ENCODE results near the gene SUPT20H.
"Not testable (repeated sequence)": the region's sequence is repeated elsewhere in the genome, so short reads cannot be mapped to it uniquely, and the experiment has no call there.

Gene SUPT20H

DNA sequence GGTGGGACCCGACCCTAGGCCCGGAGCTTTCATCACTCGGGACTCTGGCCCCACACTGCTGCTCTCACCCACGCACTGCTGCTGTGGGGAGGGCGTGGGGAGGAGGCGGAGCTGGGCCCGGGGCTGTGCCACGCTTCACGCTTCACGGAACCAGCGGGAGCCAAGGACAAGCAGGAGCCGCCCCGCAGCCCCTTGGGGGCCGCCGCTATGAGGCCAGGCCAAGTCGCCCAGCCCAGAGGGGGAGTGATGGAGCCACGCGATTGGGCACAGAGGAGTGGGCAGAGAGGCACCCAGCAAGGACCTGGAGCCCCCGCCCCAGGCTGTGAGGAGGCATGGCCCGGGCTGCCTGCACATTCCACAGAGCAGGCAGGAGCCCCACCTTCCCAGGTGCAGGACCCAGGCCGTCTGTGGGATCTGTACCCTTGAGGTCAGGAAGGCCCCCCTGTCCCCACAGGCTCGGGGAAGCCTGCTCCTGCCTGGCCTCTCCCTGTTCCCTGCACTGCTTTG lies 10.2 kb upstream of the SUPT20H start:
- no peak for DNase-seq

DNA sequence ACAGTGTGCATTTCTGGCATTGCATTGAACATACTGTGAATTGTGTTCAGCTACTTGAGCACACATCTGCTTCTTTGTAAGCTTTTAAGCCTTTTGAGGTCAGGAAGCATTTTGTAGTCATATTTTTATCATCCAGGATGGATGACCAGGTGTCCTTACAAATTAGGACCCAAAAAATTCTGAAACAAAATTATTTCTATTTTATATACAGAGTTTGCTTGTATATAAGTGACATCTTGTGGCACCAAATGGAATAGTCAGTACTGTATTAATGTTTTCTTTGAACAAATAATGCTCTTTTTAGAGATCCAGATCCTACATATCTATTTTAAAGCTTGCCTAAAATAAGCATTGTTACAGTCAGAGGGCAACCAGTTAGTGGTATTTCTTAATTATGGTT lies 9.5 kb upstream of the SUPT20H start:
- DNase-seq: no peak

- DNase-seq: no peak
These were observed 8.4 kb upstream of the SUPT20H start for GRCh38 chr13:37067874-37068273.

DNA sequence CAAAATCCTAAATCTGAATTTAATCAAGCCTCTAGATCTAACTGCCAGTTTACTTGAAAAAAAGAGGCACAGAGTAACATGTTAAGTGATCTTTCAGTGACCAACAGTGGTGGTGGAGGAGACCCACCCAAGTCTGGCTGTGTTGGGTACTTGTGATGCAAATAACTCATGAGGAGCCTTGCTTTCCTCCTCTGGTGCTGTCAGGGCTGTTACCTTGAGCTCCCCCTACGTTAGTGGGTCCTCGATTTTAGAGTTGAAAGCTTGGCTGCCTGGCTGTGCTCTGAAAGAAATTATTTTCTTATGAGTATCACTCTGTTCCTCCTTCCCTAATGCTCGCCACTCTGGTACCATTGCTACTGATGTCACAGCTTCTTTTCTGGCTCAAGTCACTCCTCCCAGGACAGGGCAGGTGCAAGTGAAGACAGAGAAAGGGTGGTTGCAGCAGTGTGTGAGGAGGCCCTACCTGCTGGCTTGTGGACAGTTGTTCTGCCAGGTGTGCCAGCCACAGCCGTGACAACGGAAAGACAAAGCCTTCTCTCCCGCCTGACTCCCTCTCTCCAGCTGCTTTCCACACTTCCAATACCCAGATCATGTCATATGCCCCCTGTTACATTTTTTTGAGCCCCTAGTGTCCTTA lies 6.5 kb upstream of the SUPT20H start:
- no peak for DNase-seq

DNA sequence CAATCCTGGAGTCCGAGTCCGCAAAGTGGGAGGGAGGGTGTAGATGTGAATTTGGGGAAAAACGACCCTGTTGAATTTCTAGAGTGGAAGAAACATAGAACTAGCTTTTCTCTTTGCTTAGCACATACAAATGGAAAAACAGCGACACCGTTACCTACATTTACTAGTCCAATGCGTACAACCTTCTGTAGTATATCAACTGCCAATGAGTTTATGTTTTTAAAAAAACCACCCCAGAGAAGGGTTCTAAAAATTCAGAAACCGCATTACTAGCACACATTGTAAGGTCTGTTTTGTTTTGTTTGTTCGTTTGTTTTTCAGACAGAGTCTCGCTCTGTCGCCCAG lies 332 bp upstream of the SUPT20H start:
- no peak for DNase-seq

DNA sequence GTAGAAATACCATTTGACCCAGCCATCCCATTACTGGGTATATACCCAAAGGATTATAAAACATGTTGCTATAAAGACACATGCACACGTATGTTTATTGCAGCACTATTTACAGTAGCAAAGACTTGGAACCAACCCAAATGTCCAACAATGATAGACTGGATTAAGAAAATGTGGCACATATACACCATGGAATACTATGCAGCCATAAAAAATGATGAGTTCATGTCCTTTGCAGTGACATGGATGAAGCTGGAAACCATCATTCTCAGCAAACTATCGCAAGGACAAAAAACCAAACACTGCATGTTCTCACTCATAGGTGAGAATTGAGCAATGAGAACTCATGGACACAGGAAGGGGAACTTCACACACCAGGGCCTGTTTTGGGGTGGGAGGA lies 3.3 kb downstream of the SUPT20H start:
- DNase-seq: not testable (repeated sequence)

- not testable (repeated sequence) for DNase-seq
These were observed 6.4 kb downstream of the SUPT20H start for GRCh38 chr13:37053111-37053510.

DNA sequence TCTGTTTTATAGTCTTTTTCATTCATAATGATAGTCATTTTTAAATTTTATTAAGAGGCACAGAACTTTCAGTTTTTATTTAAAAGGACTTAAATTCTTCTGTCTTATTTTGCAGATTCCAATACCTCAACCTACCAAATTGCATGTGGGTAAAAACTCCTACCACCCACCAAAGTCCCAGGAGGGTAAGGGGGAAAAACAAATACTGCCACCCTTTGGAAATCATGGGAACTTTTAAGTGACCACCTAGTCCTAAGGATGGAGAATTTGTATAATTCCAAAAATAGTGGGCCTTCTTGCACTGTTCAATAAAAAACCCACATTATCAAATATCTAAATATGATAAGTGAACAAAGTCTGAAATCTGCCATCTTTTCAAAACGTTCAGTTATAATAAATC lies 9.7 kb downstream of the SUPT20H start:
- DNase-seq: no peak

GRCh38 chr13:37047846-37048245 lies 11.6 kb downstream of the SUPT20H start:
- DNase-seq: no peak

GRCh38 chr13:37047032-37047431 lies 12.5 kb downstream of the SUPT20H start:
- no peak for DNase-seq

DNA sequence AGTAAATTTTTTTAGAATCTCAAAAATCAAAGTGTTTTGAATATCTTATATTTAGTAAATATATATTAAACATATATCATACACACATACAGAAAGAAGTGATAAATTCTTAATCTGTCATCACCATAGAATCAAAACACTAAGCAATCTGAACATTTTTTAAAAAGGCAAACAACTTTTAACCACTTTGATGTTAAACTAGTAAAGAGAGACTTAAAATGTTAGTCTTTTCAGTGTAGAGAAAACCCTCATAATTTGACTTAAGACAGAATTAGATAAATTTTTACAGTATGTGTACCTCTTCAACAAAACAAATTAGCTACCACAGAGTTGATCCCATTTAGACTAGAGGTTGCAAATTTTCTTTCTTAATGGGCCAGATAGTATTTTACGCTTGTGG lies 13.4 kb downstream of the SUPT20H start:
- no peak for DNase-seq

DNA sequence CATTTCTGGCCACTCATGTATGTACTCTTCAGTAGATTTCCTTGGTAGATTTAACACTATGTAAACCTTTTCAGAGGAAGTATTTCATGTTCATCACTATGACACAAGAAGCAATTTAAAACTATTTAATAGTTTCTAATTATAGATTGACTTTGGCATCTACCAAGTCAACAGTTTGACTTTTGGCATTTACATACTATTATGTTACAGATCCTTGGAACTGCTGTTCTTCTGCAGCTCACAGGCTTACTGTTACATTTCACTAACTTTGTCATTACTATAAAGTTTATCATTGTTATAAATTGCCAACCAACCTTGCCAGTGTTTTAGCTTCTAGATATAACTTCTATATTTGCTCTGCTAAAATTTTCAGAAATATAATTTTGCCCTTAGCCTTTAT lies 18.7 kb downstream of the SUPT20H start:
- no peak for DNase-seq

DNA sequence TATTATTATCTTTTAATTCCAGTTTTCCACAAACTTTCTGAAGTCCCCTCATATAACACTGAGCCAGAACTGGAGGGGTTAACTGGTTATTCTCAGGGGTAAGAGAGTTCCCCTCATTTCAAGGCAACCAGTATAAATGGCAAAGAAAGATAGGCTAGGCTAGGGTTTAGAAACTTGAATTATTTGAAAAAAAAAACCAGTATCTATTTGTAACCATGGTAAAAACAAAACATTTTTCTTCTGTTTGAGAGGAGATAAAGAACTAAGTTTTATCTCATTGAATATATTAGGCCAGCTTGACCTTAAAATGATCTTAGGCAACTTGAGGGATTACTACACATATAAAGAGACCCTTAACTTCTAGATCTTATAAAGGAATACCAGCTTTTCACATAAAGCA lies 19.6 kb downstream of the SUPT20H start:
- no peak for DNase-seq

DNA sequence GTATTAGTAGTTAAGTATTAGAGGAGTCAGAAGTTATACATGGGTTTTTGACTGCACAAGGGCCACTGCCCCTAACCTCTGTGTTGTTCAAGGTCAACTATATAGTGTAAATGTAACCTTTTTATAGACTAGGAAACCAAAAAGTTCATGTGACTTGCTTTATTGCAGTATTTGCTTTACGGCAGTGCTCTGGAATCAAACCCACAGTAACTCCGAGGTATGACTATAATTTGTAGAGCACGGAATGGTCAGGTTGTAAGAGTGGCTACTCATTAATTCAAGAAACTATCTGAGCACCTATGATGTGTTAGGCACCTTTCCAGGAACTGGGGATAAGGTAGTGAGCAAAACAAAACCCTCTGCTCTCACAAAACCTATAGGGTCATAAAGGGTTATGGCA lies 22.2 kb downstream of the SUPT20H start:
- DNase-seq: no peak

GRCh38 chr13:37029617-37030016 lies 29.9 kb downstream of the SUPT20H start:
- no peak for DNase-seq

DNA sequence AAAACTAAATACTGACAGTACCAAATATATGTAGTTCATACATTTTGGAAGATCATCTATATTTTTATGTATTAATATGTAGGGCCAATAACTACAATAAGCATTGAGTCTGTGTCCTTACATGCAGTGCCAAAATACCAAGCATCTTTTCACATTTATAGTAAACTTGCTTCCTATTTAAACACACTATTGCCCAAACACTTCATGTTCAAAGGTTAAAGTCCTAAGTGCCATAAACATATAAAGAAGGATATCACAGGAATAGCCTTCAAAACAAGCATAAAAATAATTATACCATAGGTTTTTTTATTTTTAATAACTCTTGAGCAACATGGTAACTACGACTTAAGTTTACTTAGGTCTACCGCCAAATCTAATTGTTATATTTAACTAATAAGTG lies 31.8 kb downstream of the SUPT20H start:
- DNase-seq: no peak

DNA sequence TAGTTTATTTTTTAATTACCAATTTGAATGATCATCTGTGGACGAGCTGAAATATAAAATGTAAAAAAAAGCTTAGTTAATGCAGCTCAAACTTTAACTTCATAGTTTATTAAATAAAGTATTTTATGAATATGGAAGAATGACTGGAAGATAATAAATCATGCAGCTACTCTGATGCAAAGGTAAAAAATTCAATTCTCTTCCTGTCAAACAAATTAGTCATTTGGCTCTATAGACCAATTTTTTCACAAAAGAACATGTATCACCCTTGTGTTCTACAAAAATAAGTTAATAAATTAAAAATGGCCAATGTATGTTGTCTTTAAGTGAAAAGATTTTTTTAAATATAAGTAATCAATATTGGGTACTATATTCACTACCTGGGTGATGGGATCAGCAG lies 32.7 kb downstream of the SUPT20H start:
- DNase-seq: no peak

DNA sequence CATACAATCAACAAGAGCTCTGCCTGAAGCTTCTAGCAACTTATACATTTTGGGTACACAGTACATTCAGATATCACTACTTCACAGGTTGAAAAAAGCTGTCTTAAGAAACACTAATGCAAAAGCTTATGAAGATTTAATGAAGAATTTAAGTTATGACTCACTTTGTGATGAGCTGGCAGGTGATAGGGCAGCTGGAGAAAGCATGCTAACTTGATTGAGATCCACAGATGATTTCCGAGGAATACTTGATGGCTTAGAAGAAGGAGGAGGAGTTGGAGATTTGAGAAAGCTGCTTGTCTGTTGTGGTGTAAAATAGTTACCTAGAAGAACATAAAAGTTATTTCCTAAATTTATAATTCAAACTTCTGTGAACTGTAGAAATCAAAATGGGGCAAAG lies 35.6 kb downstream of the SUPT20H start:
- DNase-seq: no peak

GRCh38 chr13:37014609-37015008 lies 44.9 kb downstream of the SUPT20H start:
- DNase-seq: no peak

- no peak for DNase-seq
These were observed 47.7 kb downstream of the SUPT20H start for GRCh38 chr13:37011788-37012187.

DNA sequence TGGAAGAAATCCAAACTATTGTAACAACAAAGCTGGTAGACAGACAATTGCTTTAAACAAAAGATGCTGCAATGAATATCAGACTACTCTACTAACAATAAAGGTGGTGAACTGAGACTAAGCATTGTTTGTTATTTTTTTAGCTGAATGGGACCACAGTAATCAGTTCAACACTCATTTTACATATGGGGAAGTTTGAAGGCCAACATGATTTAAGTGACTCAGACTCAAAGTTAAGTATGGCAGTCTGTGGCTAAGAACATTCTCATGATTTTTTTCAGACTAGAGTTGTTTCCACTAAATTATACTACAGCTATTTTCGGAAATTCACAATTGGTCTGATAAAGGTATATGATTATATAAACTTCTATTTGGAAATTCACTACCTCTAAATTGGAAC lies 48.5 kb downstream of the SUPT20H start:
- no peak for DNase-seq

- no peak for DNase-seq
These were observed 49.1 kb downstream of the SUPT20H start for GRCh38 chr13:37010424-37010823.

- no peak for DNase-seq
These were observed 49.8 kb downstream of the SUPT20H start for GRCh38 chr13:37009692-37010091.

DNA sequence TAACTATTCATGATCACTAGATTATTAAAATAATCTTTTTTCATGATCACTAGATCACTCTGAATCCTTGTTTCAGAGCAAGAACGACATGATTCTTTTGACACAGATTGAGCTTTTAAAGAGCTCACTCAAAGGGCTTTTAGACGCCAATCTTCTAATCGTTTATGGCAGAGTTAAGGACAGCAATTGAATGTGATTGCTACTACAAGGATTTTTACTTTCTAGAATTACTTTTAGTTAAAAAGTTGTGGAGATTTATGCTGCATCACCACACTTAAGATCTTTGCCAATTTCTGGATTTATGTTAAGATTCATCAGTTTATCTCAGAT lies 57.6 kb downstream of the SUPT20H start:
- DNase-seq: no peak

DNA sequence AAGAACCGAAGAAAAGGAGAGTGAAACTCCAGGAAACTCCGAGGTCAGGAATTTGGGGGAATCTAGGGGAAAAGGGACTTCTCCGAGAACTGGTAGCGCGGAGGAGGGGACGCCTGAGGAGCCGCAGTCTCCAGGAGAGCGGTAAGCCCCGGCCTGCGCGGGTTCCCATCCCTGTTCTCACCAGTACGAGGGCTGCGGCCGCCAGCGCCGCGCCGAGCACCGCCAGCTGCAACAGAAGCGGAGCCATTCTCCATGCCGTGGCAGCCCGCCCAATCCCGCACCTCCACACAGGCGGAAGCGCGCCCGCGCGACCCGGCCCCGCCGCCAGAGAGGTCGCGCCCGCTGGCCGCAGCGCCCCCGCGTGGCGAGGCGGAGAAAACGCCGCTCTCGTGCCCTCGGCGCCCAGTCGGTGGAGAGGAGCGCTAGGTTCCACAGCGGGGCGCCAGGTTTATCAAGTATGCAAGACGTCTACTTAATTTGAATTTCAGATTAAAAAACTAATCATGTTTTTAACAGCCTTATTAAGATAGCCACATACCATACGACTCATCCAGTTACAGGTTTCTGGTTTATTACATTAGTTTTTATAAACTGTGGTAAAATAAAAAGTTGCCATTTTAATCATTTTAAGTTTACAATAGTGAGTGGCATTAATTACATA lies 60.3 kb downstream of the SUPT20H start, which contains the start of gene ALG5:
Gene ALG5 (minus strand): TSS at position 287 of the 661 bp plus-strand sequence. CDS start 40 bp downstream, at position 247.
- DNase-seq: peak; percentile 94

Data from activated naive CD4-positive, alpha-beta T cell treated with Interleukin-2 at 50 U/mL for 16 hours (primary cell).